Measurements from ENCODE around the gene MACROD1.
"Not testable (repeated sequence)": the region's sequence is repeated elsewhere in the genome, so short reads cannot be mapped to it uniquely, and the experiment has no call there.

The MACROD1 gene

GRCh38 chr11:64059339-64060140 is 106.4 kb downstream of the MACROD1 start:
- no peak overlapping the region for H3K4me3 Mint-ChIP-seq
- DNase-seq (ENCODE audit: low spot score) = no peak
- peaks cover 3% of the 10 kb centered on the region for H3K4me1 Mint-ChIP-seq (ENCODE audit: low read depth)
- no peaks in the 10 kb centered on the region for H3K36me3 Mint-ChIP-seq (ENCODE audit: low read depth)
- H3K27ac Mint-ChIP-seq = no peak overlapping the region
- H3K9me3 Mint-ChIP-seq = no peaks in the 10 kb centered on the region
- peaks cover 13% of the 10 kb centered on the region for H3K27me3 Mint-ChIP-seq (ENCODE audit: low read depth)

DNA sequence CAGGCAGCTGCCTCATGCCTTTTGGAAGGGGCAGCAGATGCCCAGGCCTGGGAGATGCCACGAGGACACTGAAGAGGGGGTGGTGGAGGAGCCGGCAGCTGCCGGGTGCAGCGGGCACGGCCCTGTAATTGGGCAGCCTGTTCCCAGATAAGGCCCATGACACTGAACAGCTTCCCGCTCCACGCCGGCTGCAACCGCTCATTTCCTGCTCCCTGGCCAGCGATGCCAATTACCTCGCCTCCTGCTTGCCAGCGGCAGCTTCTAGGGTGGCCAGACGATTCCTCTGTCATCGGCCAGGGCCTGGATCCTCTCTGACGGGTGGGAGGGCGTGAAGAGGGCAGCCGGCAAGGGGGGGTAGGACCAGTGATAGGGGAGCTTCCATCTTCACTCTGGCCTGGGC is 107.4 kb downstream of the MACROD1 start:
- no peak for DNase-seq (ENCODE audit: low spot score)
- Mint-ChIP-seq H3K4me1 (ENCODE audit: low read depth) (peaks cover 3% of the 10 kb centered on the region), H3K27me3 (ENCODE audit: low read depth) (peaks cover 13% of the 10 kb centered on the region), H3K27ac (no peak overlapping the region), H3K36me3 (ENCODE audit: low read depth) (no peaks in the 10 kb centered on the region), H3K4me3 (no peak overlapping the region), H3K9me3 (no peaks in the 10 kb centered on the region)

DNA sequence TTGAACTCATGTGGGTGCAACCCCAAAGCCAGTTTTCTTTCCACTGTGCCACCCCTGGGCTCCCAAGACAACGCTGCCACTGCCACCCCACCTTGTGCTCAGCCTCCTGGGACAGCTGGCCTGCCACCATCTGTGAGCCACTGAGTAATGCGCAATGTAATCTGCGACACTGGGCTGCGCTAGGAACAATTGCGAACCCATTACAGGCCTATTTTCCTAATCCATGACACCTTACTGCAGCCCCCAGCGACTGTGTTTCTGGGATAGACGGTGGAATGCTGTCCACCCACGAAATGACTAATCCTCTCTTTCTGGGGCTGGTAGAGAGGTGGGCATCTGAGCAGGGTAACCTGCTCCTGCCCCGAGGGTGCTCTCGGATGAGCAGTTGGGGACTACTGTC is 108.0 kb downstream of the MACROD1 start:
- Mint-ChIP-seq H3K4me3 (no peak overlapping the region), H3K9me3 (no peaks in the 10 kb centered on the region), H3K27ac (no peak overlapping the region), H3K36me3 (ENCODE audit: low read depth) (no peaks in the 10 kb centered on the region), H3K4me1 (ENCODE audit: low read depth) (peaks cover 3% of the 10 kb centered on the region), H3K27me3 (ENCODE audit: low read depth) (peaks cover 13% of the 10 kb centered on the region)
- DNase-seq (ENCODE audit: low spot score) = no peak

- H3K36me3 Mint-ChIP-seq (ENCODE audit: low read depth) = no peaks in the 10 kb centered on the region
- no peak for DNase-seq (ENCODE audit: low spot score)
- H3K27ac Mint-ChIP-seq = no peak overlapping the region
Observed at GRCh38 chr11:64056861-64057260, 109.1 kb downstream of the MACROD1 start.

GRCh38 chr11:64056213-64056785 is 109.6 kb downstream of the MACROD1 start:
- H3K27ac Mint-ChIP-seq = no peak overlapping the region
- no peaks in the 10 kb centered on the region for H3K36me3 Mint-ChIP-seq (ENCODE audit: low read depth)
- H3K27me3 Mint-ChIP-seq (ENCODE audit: low read depth) = peaks cover 5% of the 10 kb centered on the region
- no peak for DNase-seq (ENCODE audit: low spot score)
- H3K4me3 Mint-ChIP-seq = no peak overlapping the region
- peaks cover 3% of the 10 kb centered on the region for H3K4me1 Mint-ChIP-seq (ENCODE audit: low read depth)
- no peaks in the 10 kb centered on the region for H3K9me3 Mint-ChIP-seq

More at GRCh38 chr11:64056861-64057260, 109.1 kb downstream of the MACROD1 start:
- Mint-ChIP-seq H3K27me3 (ENCODE audit: low read depth) (peaks cover 9% of the 10 kb centered on the region), H3K9me3 (no peaks in the 10 kb centered on the region), H3K4me1 (ENCODE audit: low read depth) (peaks cover 3% of the 10 kb centered on the region), H3K4me3 (no peak overlapping the region)

DNA sequence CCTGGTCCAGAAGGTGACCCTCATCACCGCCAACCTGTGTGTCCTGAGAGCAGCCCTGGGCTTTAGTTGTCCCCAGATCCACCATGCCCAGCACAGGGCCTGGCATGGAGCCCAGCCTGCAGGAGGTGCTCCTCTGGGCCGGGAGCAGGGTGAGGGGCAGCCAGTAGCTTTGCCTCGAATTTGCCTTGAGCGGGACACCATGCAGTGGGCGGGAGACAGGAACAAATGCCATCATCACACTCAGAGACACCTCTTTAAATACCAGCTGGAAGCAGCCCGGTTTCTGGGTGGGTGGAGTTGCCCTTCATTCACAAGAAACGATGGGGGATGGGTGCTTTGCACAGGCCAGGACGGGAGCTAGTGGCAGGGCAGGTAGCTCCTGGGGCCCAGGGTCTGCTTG is 110.8 kb downstream of the MACROD1 start:
- Mint-ChIP-seq H3K36me3 (ENCODE audit: low read depth) (no peaks in the 10 kb centered on the region), H3K9me3 (no peaks in the 10 kb centered on the region), H3K27ac (no peak overlapping the region)

DNA sequence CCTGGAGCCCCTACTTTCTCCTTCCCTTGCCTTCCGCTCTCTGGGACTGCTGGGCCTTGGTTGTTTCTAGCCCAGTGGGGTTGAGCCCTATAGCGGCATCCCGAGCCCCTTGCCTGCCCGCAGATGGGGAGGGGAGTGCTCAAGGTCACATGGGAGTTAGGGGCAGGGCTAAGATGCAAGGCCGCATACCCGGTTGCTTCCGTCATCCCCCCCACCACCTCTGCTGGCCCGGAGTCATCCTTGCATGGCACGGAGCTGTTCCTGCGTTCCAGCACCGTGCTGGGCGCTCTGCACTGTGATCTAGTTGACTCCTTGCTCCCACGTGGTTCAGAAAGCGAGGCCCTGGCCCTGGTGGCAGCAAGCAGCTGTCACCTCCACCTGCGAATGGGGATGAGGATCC is 112.2 kb downstream of the MACROD1 start:
- Mint-ChIP-seq H3K27ac (no peak overlapping the region), H3K36me3 (ENCODE audit: low read depth) (no peaks in the 10 kb centered on the region), H3K27me3 (ENCODE audit: low read depth) (no peaks in the 10 kb centered on the region), H3K4me1 (ENCODE audit: low read depth) (no peaks in the 10 kb centered on the region), H3K9me3 (no peaks in the 10 kb centered on the region), H3K4me3 (no peak overlapping the region)
- DNase-seq (ENCODE audit: low spot score) = no peak

More for the DNA sequence above, 110.8 kb downstream of the MACROD1 start:
- Mint-ChIP-seq H3K4me3 (no peak overlapping the region), H3K4me1 (ENCODE audit: low read depth) (no peaks in the 10 kb centered on the region), H3K27me3 (ENCODE audit: low read depth) (no peaks in the 10 kb centered on the region)
- DNase-seq (ENCODE audit: low spot score) = no peak

DNA sequence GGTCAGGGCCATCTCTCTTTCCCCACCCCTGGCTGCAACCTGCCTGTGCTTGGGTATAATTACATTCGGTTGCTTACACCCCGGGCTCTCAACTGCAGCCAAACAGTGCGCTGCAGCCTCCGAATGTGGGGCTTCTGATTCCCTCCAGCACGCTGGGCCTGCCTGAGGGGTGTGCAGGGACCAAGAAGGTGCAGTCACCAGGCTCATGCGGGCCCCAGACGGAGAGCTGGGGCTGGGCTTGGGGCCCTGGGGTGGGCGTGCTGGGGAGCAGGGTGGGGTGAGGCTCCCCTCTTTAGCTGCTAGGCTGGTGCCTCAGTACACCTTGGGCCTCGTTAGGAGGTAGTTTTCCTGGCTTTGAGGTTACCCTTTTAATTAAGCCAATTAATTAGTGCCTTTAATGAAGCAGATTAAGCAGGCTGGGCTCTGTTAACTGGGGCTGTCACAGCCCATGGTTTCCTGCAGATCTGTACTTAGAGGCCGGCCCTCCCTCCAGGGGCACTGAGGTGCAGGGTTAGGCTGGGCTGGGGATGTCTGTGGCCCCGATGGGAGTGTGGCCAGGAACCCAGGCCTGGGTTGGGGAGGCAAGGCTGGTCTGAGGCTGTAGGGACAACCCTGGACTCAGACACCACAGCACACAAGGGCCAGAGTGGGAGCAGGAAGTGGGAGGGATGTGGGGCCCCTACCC is 112.8 kb downstream of the MACROD1 start:
- Mint-ChIP-seq H3K4me3 (no peak overlapping the region), H3K9me3 (no peaks in the 10 kb centered on the region), H3K36me3 (ENCODE audit: low read depth) (no peaks in the 10 kb centered on the region), H3K27ac (no peak overlapping the region), H3K4me1 (ENCODE audit: low read depth) (no peaks in the 10 kb centered on the region), H3K27me3 (ENCODE audit: low read depth) (no peaks in the 10 kb centered on the region)
- no peak for DNase-seq (ENCODE audit: low spot score)

DNA sequence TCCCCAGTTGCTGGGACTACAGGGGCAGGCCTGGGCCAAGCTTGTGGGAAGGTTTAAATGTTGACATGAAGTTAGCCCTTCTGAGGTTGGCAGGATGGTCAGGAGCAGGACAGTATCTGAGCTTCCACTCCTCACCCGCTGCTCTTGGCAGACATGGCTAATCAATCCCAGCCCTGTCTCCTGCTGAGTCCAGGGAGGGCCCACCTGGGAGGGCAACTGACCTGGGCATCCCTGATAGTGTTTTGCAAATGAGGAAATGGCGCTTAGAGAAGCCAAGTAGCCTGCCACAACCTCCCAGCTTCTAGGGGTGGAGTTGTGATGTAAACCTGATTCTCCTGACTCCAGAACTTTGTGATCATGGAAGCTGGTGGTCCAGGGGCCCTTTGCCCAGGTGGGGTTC is 113.5 kb downstream of the MACROD1 start:
- Mint-ChIP-seq H3K9me3 (no peaks in the 10 kb centered on the region), H3K4me3 (no peak overlapping the region), H3K27ac (no peak overlapping the region)

GRCh38 chr11:64051297-64051696 is 114.6 kb downstream of the MACROD1 start:
- no peak overlapping the region for H3K27ac Mint-ChIP-seq
- no peaks in the 10 kb centered on the region for H3K4me1 Mint-ChIP-seq (ENCODE audit: low read depth)
- H3K9me3 Mint-ChIP-seq = no peaks in the 10 kb centered on the region
- no peak for DNase-seq (ENCODE audit: low spot score)
- no peaks in the 10 kb centered on the region for H3K36me3 Mint-ChIP-seq (ENCODE audit: low read depth)
- no peak overlapping the region for H3K4me3 Mint-ChIP-seq
- no peaks in the 10 kb centered on the region for H3K27me3 Mint-ChIP-seq (ENCODE audit: low read depth)

More for the DNA sequence above, 113.5 kb downstream of the MACROD1 start:
- no peak for DNase-seq (ENCODE audit: low spot score)
- no peaks in the 10 kb centered on the region for H3K4me1 Mint-ChIP-seq (ENCODE audit: low read depth)
- no peaks in the 10 kb centered on the region for H3K27me3 Mint-ChIP-seq (ENCODE audit: low read depth)
- no peaks in the 10 kb centered on the region for H3K36me3 Mint-ChIP-seq (ENCODE audit: low read depth)

DNA sequence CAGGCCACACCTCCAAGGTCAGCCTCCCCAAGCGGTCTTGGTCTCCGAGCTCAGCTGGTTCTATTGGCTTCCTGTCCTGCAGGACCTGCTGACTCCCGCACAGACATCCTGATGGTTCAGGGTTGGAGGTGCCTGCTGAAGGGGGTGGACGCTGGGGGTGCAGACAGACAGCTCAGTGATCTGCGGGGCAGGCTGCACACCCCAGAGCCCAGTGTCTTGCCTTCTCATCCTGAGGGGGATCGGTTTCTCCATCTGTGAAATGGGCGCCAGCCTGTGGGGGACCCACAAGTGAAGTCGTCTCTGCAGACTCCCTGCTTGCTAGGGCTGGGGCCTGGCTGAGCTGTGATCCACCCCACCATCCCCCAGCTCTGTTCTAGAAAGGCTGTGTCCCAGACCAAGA is 116.4 kb downstream of the MACROD1 start:
- Mint-ChIP-seq H3K36me3 (ENCODE audit: low read depth) (no peaks in the 10 kb centered on the region), H3K4me3 (no peak overlapping the region), H3K4me1 (ENCODE audit: low read depth) (no peaks in the 10 kb centered on the region), H3K27me3 (ENCODE audit: low read depth) (no peaks in the 10 kb centered on the region), H3K27ac (no peak overlapping the region), H3K9me3 (no peaks in the 10 kb centered on the region)
- DNase-seq (ENCODE audit: low spot score) = no peak

- no peaks in the 10 kb centered on the region for H3K36me3 Mint-ChIP-seq (ENCODE audit: low read depth)
- no peak for DNase-seq (ENCODE audit: low spot score)
- H3K27ac Mint-ChIP-seq = no peak overlapping the region
- H3K9me3 Mint-ChIP-seq = no peaks in the 10 kb centered on the region
- H3K4me3 Mint-ChIP-seq = no peak overlapping the region
- no peaks in the 10 kb centered on the region for H3K27me3 Mint-ChIP-seq (ENCODE audit: low read depth)
- no peaks in the 10 kb centered on the region for H3K4me1 Mint-ChIP-seq (ENCODE audit: low read depth)
Observed at GRCh38 chr11:64048042-64048854, 117.7 kb downstream of the MACROD1 start.

DNA sequence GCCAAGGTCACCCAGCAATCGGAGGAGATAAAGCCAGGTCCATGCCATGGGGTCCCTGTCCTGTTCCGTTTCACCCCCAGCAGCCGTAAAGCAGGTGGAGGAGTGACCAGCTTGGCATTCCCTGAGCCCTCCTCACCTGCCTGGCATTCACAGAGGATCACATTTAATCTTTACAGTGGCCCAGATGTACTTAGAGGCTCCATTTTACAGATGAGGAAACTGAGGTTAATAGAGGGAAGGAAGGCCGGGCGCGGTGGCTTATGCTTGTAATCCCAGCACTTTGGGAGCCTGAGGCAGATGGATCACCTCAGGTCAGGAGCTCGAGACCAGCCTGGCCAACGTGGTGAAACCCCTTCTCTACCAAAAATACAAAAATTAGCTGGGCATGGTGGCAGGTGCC is 118.5 kb downstream of the MACROD1 start:
- not testable (repeated sequence) for H3K27ac Mint-ChIP-seq; H3K4me1 Mint-ChIP-seq (ENCODE audit: low read depth); H3K4me3 Mint-ChIP-seq; H3K27me3 Mint-ChIP-seq (ENCODE audit: low read depth); H3K9me3 Mint-ChIP-seq; DNase-seq (ENCODE audit: low spot score); H3K36me3 Mint-ChIP-seq (ENCODE audit: low read depth)

GRCh38 chr11:64045700-64046099 is 120.2 kb downstream of the MACROD1 start:
- Mint-ChIP-seq H3K27ac (no peak overlapping the region), H3K9me3 (no peaks in the 10 kb centered on the region), H3K4me3 (no peak overlapping the region), H3K36me3 (ENCODE audit: low read depth) (no peaks in the 10 kb centered on the region), H3K4me1 (ENCODE audit: low read depth) (no peaks in the 10 kb centered on the region), H3K27me3 (ENCODE audit: low read depth) (no peaks in the 10 kb centered on the region)
- no peak for DNase-seq (ENCODE audit: low spot score)
